GM12878 (cell line): ENCODE measurements around the gene UBE2E3. TPM values are rescaled to one million over a fixed set of nuclear protein-coding genes. Genes with fewer than 3 reads are reported as not detected.

ENCODE experiments used
- ATAC-seq: fragments of 200-7000 bp; cut with Tn5 transposase; 3 replicates; pipeline ENCODE4 v1.9.1; 2020; ENCODE audit warnings: mild to moderate bottlenecking, moderate library complexity
- BruUV-seq: library from RNA; stranded (reverse); fragments of 400-500 nt; replicated peaks from 2 replicates; lab custom pipeline; 2021; lab: Mats Ljungman, UMichigan
- CTCF ChIA-PET: fragments of 300-600 bp; sonication (Branson Sonifier 250); formaldehyde crosslinking; extraction: SDS; loops from one replicate; lab custom pipeline; 2021; ENCODE audit warnings: inconsistent platforms; lab: Yijun Ruan, JAX
- POLR2A ChIA-PET: fragments of 350-600 bp; formaldehyde crosslinking; extraction: SDS; loops from one replicate; lab custom pipeline; 2021; ENCODE audit warnings: inconsistent platforms; lab: Charles Lee
- RAD21 ChIA-PET: fragments of 300-600 bp; sonication (Branson Sonifier 250); formaldehyde crosslinking; loops from one replicate; lab custom pipeline; 2023; ENCODE audit warnings: antibody characterized with exemption; ENCODE audit not compliant: unreplicated experiment; lab: Charles Lee
- SMC1A ChIA-PET: fragments of 300-600 bp; sonication (Branson Sonifier 250); formaldehyde crosslinking; loops from one replicate; lab custom pipeline; 2023; ENCODE audit not compliant: unreplicated experiment, uncharacterized antibody; lab: Charles Lee
- DNase-seq: peaks from one replicate; pipeline ENCODE4 v3.0.0-alpha.2; 2011; ENCODE audit warnings: low read depth, low spot score
- FAIRE-seq: peaks from 3 replicates; lab custom pipeline; 2011; peaks lifted over from hg19 to GRCh38; lab: Jason Lieb, UNC
- H2AFZ ChIP-seq: 2 replicates; pipeline ENCODE4 v1.6.0; 2011; ENCODE audit warnings: low read depth, low read length, control low read depth; ENCODE audit not compliant: control insufficient read depth
- H3K27ac ChIP-seq: 2 replicates; pipeline ENCODE4 v1.5.1; 2011; ENCODE audit warnings: control low read depth; ENCODE audit not compliant: control insufficient read depth, insufficient read depth
- H3K27me3 ChIP-seq, 2 experiments: replicated peaks in 1 of 2; 2 replicates each; pipeline versions ENCODE4 v1.6.0 to v1.6.1; 2011; ENCODE audit warnings: low read length in 1 of 2; ENCODE audit not compliant: control insufficient read depth in 2 of 2, insufficient read depth in 2 of 2
- H3K36me3 ChIP-seq, 2 experiments: 2 replicates each; pipeline ENCODE4 v1.5.1; 2011; ENCODE audit warnings: low read length in 1 of 2; ENCODE audit not compliant: control insufficient read depth in 2 of 2, insufficient read depth in 2 of 2
- H3K4me1 ChIP-seq: 2 replicates; pipeline ENCODE4 v1.6.1; 2011; ENCODE audit warnings: mild to moderate bottlenecking, low read length, moderate library complexity, mixed read lengths; ENCODE audit not compliant: control insufficient read depth, insufficient read depth
- H3K4me2 ChIP-seq: 2 replicates; pipeline ENCODE4 v1.6.0; 2011; ENCODE audit warnings: control low read depth; ENCODE audit not compliant: control insufficient read depth, insufficient read depth
- H3K4me3 ChIP-seq: fragments of 200-600 bp; sonication (generic); 2 replicates; pipeline ENCODE4 v1.5.1; 2016
- H3K79me2 ChIP-seq: 2 replicates; pipeline ENCODE4 v1.6.0; 2011; ENCODE audit warnings: low read length; ENCODE audit not compliant: control insufficient read depth, insufficient read depth
- H3K9ac ChIP-seq: 2 replicates; pipeline ENCODE4 v1.8.0; 2011; ENCODE audit warnings: low read length, control low read depth, mixed read lengths; ENCODE audit not compliant: control insufficient read depth, insufficient read depth
- H3K9me3 ChIP-seq: replicated peaks from 3 replicates; pipeline ENCODE4 v1.5.1; 2011; ENCODE audit warnings: mild to moderate bottlenecking, low read length; ENCODE audit not compliant: control insufficient read depth, insufficient read depth
- H4K20me1 ChIP-seq: 2 replicates; pipeline ENCODE4 v1.6.0; 2011; ENCODE audit not compliant: control insufficient read depth, insufficient read depth
- CBFB ChIP-seq: IDR thresholded peaks from 2 replicates; pipeline ENCODE4 v1.6.1; 2016; ENCODE audit warnings: antibody characterized with exemption, low read depth
- EED ChIP-seq: sonication (generic); IDR thresholded peaks from 2 replicates; pipeline ENCODE4 v1.6.1; 2016; ENCODE audit warnings: antibody characterized with exemption, low read depth
- JUND ChIP-seq: IDR thresholded peaks from 2 replicates; pipeline ENCODE4 v1.6.1; 2012; ENCODE audit warnings: low read depth, mild to moderate bottlenecking, low read length, improper control_type of control experiment, moderate library complexity
- LARP7 ChIP-seq: fragments of 450-650 bp; IDR thresholded peaks from 2 replicates; pipeline ENCODE4 v1.6.1; 2017; ENCODE audit warnings: mild to moderate bottlenecking
- MEF2B ChIP-seq: fragments of 450-650 bp; IDR thresholded peaks from 2 replicates; pipeline ENCODE4 v1.6.1; 2018; ENCODE audit warnings: mild to moderate bottlenecking, moderate library complexity; ENCODE audit not compliant: partially characterized antibody, poor library complexity, severe bottlenecking
- MXI1 ChIP-seq: fragments of 150-350 bp; IDR thresholded peaks from 2 replicates; pipeline ENCODE4 v1.6.1; 2011; ENCODE audit warnings: low read depth, mild to moderate bottlenecking, inconsistent platforms, low read length, improper control_type of control experiment
- POLR2AphosphoS2 ChIP-seq: IDR thresholded peaks from 2 replicates; pipeline ENCODE4 v1.6.1; 2011; ENCODE audit warnings: low read depth, mild to moderate bottlenecking, low read length, improper control_type of control experiment, moderate library complexity
- ZNF384 ChIP-seq: IDR thresholded peaks from 2 replicates; pipeline ENCODE4 v1.6.1; 2012; ENCODE audit warnings: low read depth, mild to moderate bottlenecking, low read length, improper control_type of control experiment, borderline replicate concordance
- WGBS: methylation state at CpG from one replicate; pipeline ENCODE4 v1.1.6; 2016; ENCODE audit warnings: low lambda C conversion rate; ENCODE audit not compliant: insufficient replicate concordance, insufficient coverage; ENCODE audit errors: missing lambda C conversion rate; 5-methylcytosine and 5-hydroxymethylcytosine counted together
- in situ Hi-C: fragments of 300-500 bp; cut with MboI; formaldehyde crosslinking; loops from 9 replicates; pipeline ENCODE4 v1.14.3; 2018; ENCODE audit warnings: mixed read lengths
- intact Hi-C: fragments of 100-400 bp; cut with micrococcal nuclease; formaldehyde crosslinking; loops from one replicate; pipeline ENCODE4 v1.14.2; 2022; ENCODE audit not compliant: unreplicated experiment
- polyA plus RNA-seq, 11 experiments: library from polyadenylated mRNA; depleted of rRNA in 4 of 11; unstranded in 6 of 11; stranded (reverse) in 5 of 11; fragments of >200 nt; fragmentation: Nextera tagmentation in 4 of 11; fragmentation: Illumina TruSeq in 1 of 11; extraction: Ambion mirVana in 4 of 11; extraction: Trizol in 1 of 11; gene quantifications; 1 replicate in 1 of 11; 2 replicates in 10 of 11; pipeline versions ENCODE4 v1.2.1 to v1.2.3, GENCODE V29; 2011 to 2016; ENCODE audit warnings: inconsistent platforms in 2 of 11, missing spikeins in 2 of 11, low read depth in 1 of 11
- total RNA-seq, 4 experiments: library from RNA; depleted of rRNA in 3 of 4; stranded (reverse); fragments of >200 nt in 3 of 4; fragmentation: Illumina TruSeq in 1 of 4; extraction: Trizol in 1 of 4; gene quantifications; 2 replicates each; pipeline versions ENCODE4 v1.2.1 to v1.2.3, GENCODE V29; 2013 to 2021

UBE2E3 gene
- total and polyA plus RNA-seq, 10 of the 15 experiments (the other 5 are each of a cell fraction or from before 2014, with no cell fraction given) = 14.9 to 50.0 (median 26.2) TPM

- H3K9me3 ChIP-seq = no peaks in the 10 kb centered on the region
- H3K27ac ChIP-seq = no peak overlapping the region
- DNase-seq (no peak), ATAC-seq (no peak), FAIRE-seq (no peak)
- intact Hi-C loops (no loop called here), in situ Hi-C loops (loop anchor here (25.0 kb wide), 1 partner anchor 437 kb away; no protein-coding TSS in a partner anchor)
- ChIA-PET CTCF (interaction anchor here (1.1 to 2.2 kb wide), 3 partner anchors 11 to 641 kb away, joined by 3 to 8 read pairs (median 4); no protein-coding TSS in a partner anchor), SMC1A (interaction anchor here (0.6 to 1.0 kb wide), 3 partner anchors 499 to 950 kb away, joined by 3 read pairs; no protein-coding TSS in a partner anchor), RAD21 (interaction anchor here (2.1 kb wide), 1 partner anchor 642 kb away, joined by 4 read pairs; no protein-coding TSS in a partner anchor), POLR2A (no interaction called here)
- no peaks in the 10 kb centered on the region for H3K79me2 ChIP-seq
- no TSS peak for BruUV-seq
- H2AFZ ChIP-seq = no peak overlapping the region
- no peaks in the 10 kb centered on the region for H3K4me1 ChIP-seq
- H3K4me3 ChIP-seq = no peak overlapping the region
- no peaks in the 10 kb centered on the region for H4K20me1 ChIP-seq
- H3K4me2 ChIP-seq = no peak overlapping the region
- TF ChIP-seq ZNF384 (no peak), CBFB (no peak), JUND (no peak), EED (no peak), LARP7 (no peak)
- H3K27me3 ChIP-seq = no peaks in the 10 kb centered on the region
- H3K36me3 ChIP-seq = no peaks in the 10 kb centered on the region
- H3K9ac ChIP-seq = no peak overlapping the region
Measured at GRCh38 chr2:181073896-181074295, 93.5 kb downstream of the UBE2E3 start.

- no peak overlapping the region for H2AFZ ChIP-seq
- no peaks in the 10 kb centered on the region for H3K36me3 ChIP-seq
- H3K27me3 ChIP-seq = no peaks in the 10 kb centered on the region
- TF ChIP-seq MEF2B = no peak
- no peak for TF ChIP-seq POLR2AphosphoS2
- no peak for TF ChIP-seq MXI1
- ChIA-PET CTCF (interaction anchor here (2.2 kb wide), 1 partner anchor 641 kb away, joined by 8 read pairs; no protein-coding TSS in a partner anchor), SMC1A (interaction anchor here (0.8 kb wide), 1 partner anchor 498 kb away, joined by 3 read pairs; no protein-coding TSS in a partner anchor), POLR2A (no interaction called here), RAD21 (interaction anchor here (2.1 kb wide), 1 partner anchor 641 kb away, joined by 4 read pairs; no protein-coding TSS in a partner anchor)
- H4K20me1 ChIP-seq = no peaks in the 10 kb centered on the region
- no peak overlapping the region for H3K4me2 ChIP-seq
- no peak for FAIRE-seq
- no peak overlapping the region for H3K27ac ChIP-seq
- intact Hi-C loops = no loop called here
- WGBS = 100% methylated on average over 2 of the region's 2 CpGs
- ATAC-seq = no peak
- no peak overlapping the region for H3K4me3 ChIP-seq
- no peaks in the 10 kb centered on the region for H3K79me2 ChIP-seq
- in situ Hi-C loops = loop anchor here (25.0 kb wide), 1 partner anchor 437 kb away; no protein-coding TSS in a partner anchor
- H3K9ac ChIP-seq = no peak overlapping the region
- BruUV-seq = no TSS peak
- no peaks in the 10 kb centered on the region for H3K4me1 ChIP-seq
- no peak for DNase-seq
- no peaks in the 10 kb centered on the region for H3K9me3 ChIP-seq
Measured at GRCh38 chr2:181074457-181074856, 94.1 kb downstream of the UBE2E3 start.
